Measurements from ENCODE around the gene NET1. TPM values are rescaled to one million over a fixed set of nuclear protein-coding genes. Genes with fewer than 3 reads are reported as not detected.

Gene NET1
- total RNA-seq, 4 donors from 2014 or later, result 90.0 to 311 (median 289) TPM

DNA sequence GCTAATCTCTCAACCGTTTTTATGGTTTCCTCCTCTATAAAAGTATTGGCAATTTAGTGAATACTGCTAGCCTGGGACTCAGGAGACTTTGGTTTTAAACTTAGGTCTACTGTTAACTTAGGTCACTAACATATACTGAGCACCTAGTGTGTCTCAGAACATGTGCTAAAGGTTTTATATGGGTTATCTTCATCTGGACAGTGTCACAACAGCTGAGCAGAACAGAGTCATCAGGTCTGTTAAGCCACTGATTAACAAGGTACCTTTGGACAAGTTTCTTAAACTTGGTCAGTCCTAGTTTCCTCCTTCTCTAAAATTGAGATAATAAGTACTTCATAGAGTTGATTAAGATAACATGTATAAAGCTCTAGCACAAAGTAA is 30.6 kb downstream of the NET1 start:
- H3K36me3 ChIP-seq, result no peaks in the 10 kb centered on the region
- DNase-seq, result no peak
- in situ Hi-C loops (cut with MboI; ENCODE audit: low pct_ligation_motif_present in 1 of 4, low pct_unique_long_range_greater_than_20kb in 1 of 4, low sequenced_read_pairs in 3 of 4), result loop anchor here (5.0 to 25.0 kb wide), 4 partner anchors 179 to 419 kb away; no protein-coding TSS in a partner anchor
- intact Hi-C loops (cut with DNase I; ENCODE audit: low total_unique reads), result loop anchor here (2.0 to 10.0 kb wide), 2 partner anchors 180 to 432 kb away; no protein-coding TSS in a partner anchor
- peak overlapping the region; percentile 76 to 92 (median 86) for H3K27ac ChIP-seq
- H3K9me3 ChIP-seq, result no peaks in the 10 kb centered on the region
- no peak for TF ChIP-seq EP300 (IDR thresholded peaks at IDR 0.05; ENCODE audit: low read depth)
- peak in 2 of 3 donors; percentile 52 to 70 for TF ChIP-seq POLR2AphosphoS5 (IDR thresholded peaks at IDR 0.05)
- TF ChIP-seq CTCF (IDR thresholded peaks at IDR 0.05), result no peak
- peak; percentile 48 for TF ChIP-seq POLR2A (IDR thresholded peaks at IDR 0.05)
- no peak overlapping the region for H3K4me3 ChIP-seq
- WGBS, 2 donors (ENCODE audit: low coverage in 1 of 2), result 45 to 55% methylated on average over 1 of the region's 1 CpG
- no peaks in the 10 kb centered on the region for H3K27me3 ChIP-seq
- peaks cover 14 to 40% (median 33%) of the 10 kb centered on the region in 4 donors for H3K4me1 ChIP-seq

DNA sequence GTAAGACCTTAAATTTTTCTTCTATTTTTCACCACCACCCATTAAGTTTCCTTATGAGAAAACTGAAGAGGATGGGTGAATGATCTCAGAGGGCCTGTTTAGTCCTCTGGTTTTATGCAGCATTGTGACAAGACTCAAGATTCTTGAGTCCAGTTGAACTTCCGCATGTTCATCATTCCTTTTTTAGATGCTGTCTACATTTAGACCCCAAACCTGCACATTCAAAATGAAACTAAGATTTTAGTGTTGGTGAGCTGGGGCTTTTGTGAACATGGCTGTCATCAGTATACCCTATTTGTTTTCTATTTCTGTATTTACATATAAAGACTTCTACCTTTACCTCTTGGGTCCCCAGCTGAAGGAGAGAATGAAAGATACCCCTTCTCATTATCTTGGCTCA is 31.1 kb downstream of the NET1 start:
- DNase-seq, result no peak
- Histone ChIP-seq H3K4me3 (no peak overlapping the region), H3K9me3 (no peaks in the 10 kb centered on the region), H3K36me3 (no peaks in the 10 kb centered on the region), H3K27me3 (no peaks in the 10 kb centered on the region), H3K4me1 (peaks cover 14 to 40% (median 33%) of the 10 kb centered on the region in 4 donors), H3K27ac (peak overlapping the region; percentile 76 to 92 (median 86))
- WGBS, 2 donors (ENCODE audit: low coverage in 1 of 2), result 67 to 82% methylated on average over 1 of the region's 1 CpG
- TF ChIP-seq POLR2A (IDR thresholded peaks at IDR 0.05) (no peak), CTCF (IDR thresholded peaks at IDR 0.05) (no peak), EP300 (IDR thresholded peaks at IDR 0.05; ENCODE audit: low read depth) (no peak), POLR2AphosphoS5 (IDR thresholded peaks at IDR 0.05) (no peak)
- in situ Hi-C loops (cut with MboI; ENCODE audit: low pct_ligation_motif_present in 1 of 4, low pct_unique_long_range_greater_than_20kb in 1 of 4, low sequenced_read_pairs in 3 of 4), result loop anchor here (5.0 to 25.0 kb wide), 4 partner anchors 179 to 419 kb away; no protein-coding TSS in a partner anchor
- intact Hi-C loops (cut with DNase I; ENCODE audit: low total_unique reads), result loop anchor here (2.0 to 10.0 kb wide), 2 partner anchors 179 to 431 kb away; no protein-coding TSS in a partner anchor

GRCh38 chr10:5445006-5445405 is 32.6 kb downstream of the NET1 start:
- WGBS, 2 donors (ENCODE audit: low coverage in 1 of 2), result 64 to 74% methylated on average over 4 to 5 of the region's 5 CpGs
- no peaks in the 10 kb centered on the region for H3K27me3 ChIP-seq
- H3K36me3 ChIP-seq, result no peaks in the 10 kb centered on the region
- DNase-seq, result no peak
- peaks cover 14 to 42% (median 35%) of the 10 kb centered on the region in 4 donors for H3K4me1 ChIP-seq
- no peaks in the 10 kb centered on the region for H3K9me3 ChIP-seq
- no peak for TF ChIP-seq EP300 (IDR thresholded peaks at IDR 0.05; ENCODE audit: low read depth)
- TF ChIP-seq CTCF (IDR thresholded peaks at IDR 0.05), result no peak
- TF ChIP-seq POLR2A (IDR thresholded peaks at IDR 0.05), result no peak
- no peak for TF ChIP-seq POLR2AphosphoS5 (IDR thresholded peaks at IDR 0.05)
- intact Hi-C loops (cut with DNase I; ENCODE audit: low total_unique reads), result loop anchor here (10.0 kb wide), 1 partner anchor 430 kb away; no protein-coding TSS in a partner anchor
- no peak overlapping the region for H3K4me3 ChIP-seq
- in situ Hi-C loops (cut with MboI; ENCODE audit: low pct_ligation_motif_present in 1 of 4, low pct_unique_long_range_greater_than_20kb in 1 of 4, low sequenced_read_pairs in 3 of 4), result loop anchor here in 3 of 4 donors (10.0 to 25.0 kb wide), 2 partner anchors 180 to 417 kb away; no protein-coding TSS in a partner anchor
- peak overlapping the region; percentile 84 to 94 (median 90) for H3K27ac ChIP-seq

GRCh38 chr10:5446390-5446926 is 34.1 kb downstream of the NET1 start:
- peak overlapping the region; percentile 40 to 75 (median 50) for H3K4me3 ChIP-seq
- H3K36me3 ChIP-seq, result no peaks in the 10 kb centered on the region
- H3K27me3 ChIP-seq, result no peaks in the 10 kb centered on the region
- peak overlapping the region; percentile 84 to 94 (median 90) for H3K27ac ChIP-seq
- WGBS, 2 donors (ENCODE audit: low coverage in 1 of 2), result 7 to 13% methylated on average over 4 to 23 of the region's 23 CpGs
- in situ Hi-C loops (cut with MboI; ENCODE audit: low pct_ligation_motif_present in 1 of 4, low pct_unique_long_range_greater_than_20kb in 1 of 4, low sequenced_read_pairs in 3 of 4), result loop anchor here in 3 of 4 donors (10.0 to 25.0 kb wide), 2 partner anchors 178 to 416 kb away; no protein-coding TSS in a partner anchor
- no peaks in the 10 kb centered on the region for H3K9me3 ChIP-seq
- no peak for TF ChIP-seq EP300 (IDR thresholded peaks at IDR 0.05; ENCODE audit: low read depth)
- TF ChIP-seq POLR2A (IDR thresholded peaks at IDR 0.05), result peak; percentile 99
- TF ChIP-seq POLR2AphosphoS5 (IDR thresholded peaks at IDR 0.05), result peak; percentile 100
- intact Hi-C loops (cut with DNase I; ENCODE audit: low total_unique reads), result loop anchor here (10.0 kb wide), 1 partner anchor 428 kb away; no protein-coding TSS in a partner anchor
- peak; percentile 97 for DNase-seq
- peaks cover 14 to 56% (median 48%) of the 10 kb centered on the region in 4 donors for H3K4me1 ChIP-seq

Data from transverse colon (tissue), 4 donors.